ENCODE data around the gene GPC6.
"Not testable (repeated sequence)": the region's sequence is repeated elsewhere in the genome, so short reads cannot be mapped to it uniquely, and the experiment has no call there.

Gene GPC6

GRCh38 chr13:93450761-93451160, 224.2 kb downstream of the GPC6 start:
- DNase-seq: no peak

- DNase-seq: not testable (repeated sequence)
Measured at GRCh38 chr13:93454676-93455235, 228.1 kb downstream of the GPC6 start.

- no peak for DNase-seq
Measured at GRCh38 chr13:93455861-93456260, 229.3 kb downstream of the GPC6 start.

- DNase-seq: no peak
Measured at GRCh38 chr13:93460005-93460404, 233.4 kb downstream of the GPC6 start.

GRCh38 chr13:93462151-93462550, 235.5 kb downstream of the GPC6 start:
- no peak for DNase-seq

- DNase-seq: no peak
Measured at GRCh38 chr13:93466502-93467036, 240.0 kb downstream of the GPC6 start.

- no peak for DNase-seq
Measured at GRCh38 chr13:93467175-93467574, 240.6 kb downstream of the GPC6 start.

GRCh38 chr13:93468433-93468832, 241.8 kb downstream of the GPC6 start:
- no peak for DNase-seq

GRCh38 chr13:93472296-93472695, 245.7 kb downstream of the GPC6 start:
- DNase-seq: no peak

GRCh38 chr13:93472814-93473296, 246.2 kb downstream of the GPC6 start:
- DNase-seq: no peak

- no peak for DNase-seq
Measured at GRCh38 chr13:93473441-93474270, 247.0 kb downstream of the GPC6 start.

- no peak for DNase-seq
Measured at GRCh38 chr13:93476175-93476574, 249.6 kb downstream of the GPC6 start.

- DNase-seq: no peak
Measured at GRCh38 chr13:93477238-93477637, 250.6 kb downstream of the GPC6 start.

GRCh38 chr13:93480553-93481106, 254.0 kb downstream of the GPC6 start:
- DNase-seq: no peak

- not testable (repeated sequence) for DNase-seq
Measured at GRCh38 chr13:93496117-93496516, 269.5 kb downstream of the GPC6 start.

- DNase-seq: no peak
Measured at GRCh38 chr13:93496985-93497673, 270.5 kb downstream of the GPC6 start.

GRCh38 chr13:93499991-93500390, 273.4 kb downstream of the GPC6 start:
- no peak for DNase-seq

- no peak for DNase-seq
Measured at GRCh38 chr13:93502071-93502470, 275.5 kb downstream of the GPC6 start.

- DNase-seq: no peak
Measured at GRCh38 chr13:93502987-93503615, 276.5 kb downstream of the GPC6 start.

- DNase-seq: no peak
Measured at GRCh38 chr13:93505104-93505952, 278.7 kb downstream of the GPC6 start.

GRCh38 chr13:93511011-93511410, 284.4 kb downstream of the GPC6 start:
- no peak for DNase-seq

- no peak for DNase-seq
Measured at GRCh38 chr13:93515267-93515666, 288.7 kb downstream of the GPC6 start.

All from activated CD4-positive, alpha-beta T cell treated with anti-CD3 and anti-CD28 coated beads, Interleukin-2, Interleukin-6, amounts not matched to agents 100 ng/mL and 50 ng/mL, durations not matched to agents 16 hours and 8 hours (primary cell).